Osteoblast (primary cell): ENCODE measurements around the gene KLHL5. TPM values are rescaled to one million over a fixed set of nuclear protein-coding genes. Genes with fewer than 3 reads are reported as not detected.

Experiments used
- DNase-seq: peaks from one replicate; pipeline ENCODE4 v3.0.0; 2011; ENCODE audit warnings: low spot score, mixed read lengths; ENCODE audit not compliant: insufficient read length; ENCODE audit errors: missing footprints
- H2AFZ ChIP-seq: 2 replicates; pipeline ENCODE4 v1.6.0; 2011; ENCODE audit warnings: mild to moderate bottlenecking, low read length
- H3K27ac ChIP-seq: 2 replicates; pipeline ENCODE4 v1.5.1; 2011; ENCODE audit warnings: mild to moderate bottlenecking, low read depth, low read length, moderate library complexity
- H3K27me3 ChIP-seq: 2 replicates; pipeline ENCODE4 v1.6.0; 2012; ENCODE audit warnings: mild to moderate bottlenecking, control low read depth, inconsistent platforms, low read length, moderate library complexity; ENCODE audit not compliant: insufficient read depth
- H3K36me3 ChIP-seq: 2 replicates; pipeline ENCODE4 v1.5.1; 2011; ENCODE audit warnings: mild to moderate bottlenecking, low read length, control low read depth, moderate library complexity; ENCODE audit not compliant: insufficient read depth
- H3K4me1 ChIP-seq: 2 replicates; pipeline ENCODE4 v1.5.1; 2011; ENCODE audit warnings: mild to moderate bottlenecking, low read length, control low read depth, moderate library complexity; ENCODE audit not compliant: insufficient read depth
- H3K4me2 ChIP-seq: 2 replicates; pipeline ENCODE4 v1.6.0; 2011; ENCODE audit warnings: mild to moderate bottlenecking, low read length; ENCODE audit not compliant: insufficient read depth
- H3K4me3 ChIP-seq: fragments of 200-600 bp; sonication (generic); 3 replicates; pipeline ENCODE4 v1.5.1; 2012; ENCODE audit warnings: mild to moderate bottlenecking, low read length, inconsistent platforms; ENCODE audit not compliant: insufficient read depth
- H3K79me2 ChIP-seq: 2 replicates; pipeline ENCODE4 v1.6.0; 2012; ENCODE audit warnings: mild to moderate bottlenecking, low read length, control low read depth, inconsistent platforms; ENCODE audit not compliant: insufficient read depth
- H3K9me3 ChIP-seq: 2 replicates; pipeline ENCODE4 v1.5.1; 2011; ENCODE audit warnings: low read depth, low read length, control low read depth
- H4K20me1 ChIP-seq: 2 replicates; pipeline ENCODE4 v1.6.0; 2012; ENCODE audit warnings: mild to moderate bottlenecking, low read length, control low read depth; ENCODE audit not compliant: insufficient read depth
- total RNA-seq: library from RNA; depleted of rRNA; stranded (reverse); fragments of >200 nt; gene quantifications from 2 replicates; pipeline ENCODE4 v1.2.3, GENCODE V29; 2012
- TF ChIP-seq, protein P1 (sequence below): IDR thresholded peaks from 2 replicates; pipeline ENCODE4 v1.5.1; 2011; ENCODE audit warnings: mild to moderate bottlenecking, low read depth, low read length, moderate library complexity; ENCODE audit errors: extremely low read depth

The KLHL5 gene
- total RNA-seq, 1 donor, result 95.5 TPM

DNA sequence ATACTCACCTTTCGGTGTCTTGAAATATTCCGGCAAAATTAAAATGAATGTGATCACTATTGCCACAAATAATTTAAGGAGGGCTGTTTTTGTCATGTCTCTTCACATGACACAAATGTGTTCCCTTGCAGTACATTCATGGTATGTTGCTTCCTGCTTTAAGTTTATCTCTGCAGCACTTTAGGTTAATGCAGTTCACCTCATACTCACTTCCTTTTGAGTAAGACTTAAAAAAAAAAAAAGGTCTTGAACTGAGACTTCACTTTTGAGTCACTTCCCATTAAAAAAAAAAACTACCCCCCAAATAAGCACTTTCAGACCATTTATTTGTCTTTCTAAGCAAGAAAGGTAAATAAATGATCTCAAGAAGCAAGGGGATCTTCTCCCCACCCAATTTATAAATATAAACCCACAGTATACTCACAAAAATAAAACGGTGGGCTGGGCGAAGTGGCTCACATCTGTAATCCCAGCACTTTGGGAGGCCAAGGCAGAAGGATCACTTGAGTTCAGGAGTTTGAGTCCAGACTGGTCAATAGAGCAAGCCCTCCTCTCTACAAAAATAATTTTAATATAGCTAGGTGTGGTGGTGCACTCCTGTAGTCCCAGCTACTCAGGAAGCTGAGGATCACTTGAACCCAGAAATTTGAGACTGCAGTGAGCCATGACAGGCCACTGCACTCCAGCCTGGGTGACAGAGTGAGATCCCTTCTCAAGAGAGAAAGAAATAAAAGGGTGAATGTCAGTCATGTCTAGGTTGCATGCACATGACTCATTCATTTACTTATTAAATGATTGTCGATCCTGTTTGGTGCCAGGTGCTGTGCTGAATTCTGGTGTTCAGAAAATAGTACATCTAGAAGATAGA lies 29.6 kb upstream of the KLHL5 start, which contains the start of gene TMEM156:
TMEM156 (minus strand) TSS at position 192 of the 868 bp plus-strand sequence; CDS start at position 96, 96 bp downstream.
- no peaks in the 10 kb centered on the region for H3K79me2 ChIP-seq
- no peaks in the 10 kb centered on the region for H4K20me1 ChIP-seq
- TF ChIP-seq, protein P1, sequence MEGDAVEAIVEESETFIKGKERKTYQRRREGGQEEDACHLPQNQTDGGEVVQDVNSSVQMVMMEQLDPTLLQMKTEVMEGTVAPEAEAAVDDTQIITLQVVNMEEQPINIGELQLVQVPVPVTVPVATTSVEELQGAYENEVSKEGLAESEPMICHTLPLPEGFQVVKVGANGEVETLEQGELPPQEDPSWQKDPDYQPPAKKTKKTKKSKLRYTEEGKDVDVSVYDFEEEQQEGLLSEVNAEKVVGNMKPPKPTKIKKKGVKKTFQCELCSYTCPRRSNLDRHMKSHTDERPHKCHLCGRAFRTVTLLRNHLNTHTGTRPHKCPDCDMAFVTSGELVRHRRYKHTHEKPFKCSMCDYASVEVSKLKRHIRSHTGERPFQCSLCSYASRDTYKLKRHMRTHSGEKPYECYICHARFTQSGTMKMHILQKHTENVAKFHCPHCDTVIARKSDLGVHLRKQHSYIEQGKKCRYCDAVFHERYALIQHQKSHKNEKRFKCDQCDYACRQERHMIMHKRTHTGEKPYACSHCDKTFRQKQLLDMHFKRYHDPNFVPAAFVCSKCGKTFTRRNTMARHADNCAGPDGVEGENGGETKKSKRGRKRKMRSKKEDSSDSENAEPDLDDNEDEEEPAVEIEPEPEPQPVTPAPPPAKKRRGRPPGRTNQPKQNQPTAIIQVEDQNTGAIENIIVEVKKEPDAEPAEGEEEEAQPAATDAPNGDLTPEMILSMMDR, result no peak
- no peak within 1 kb of the TSS for H3K4me3 ChIP-seq
- H3K27me3 ChIP-seq, result no peaks in the 10 kb centered on the region
- peak within 1 kb of the TSS; percentile 29 for H2AFZ ChIP-seq
- H3K27ac ChIP-seq, result peak within 1 kb of the TSS; percentile 58
- H3K9me3 ChIP-seq, result no peaks in the 10 kb centered on the region
- no peak within 1 kb of the TSS for H3K4me2 ChIP-seq
- no peaks in the 10 kb centered on the region for H3K36me3 ChIP-seq
- no peak for DNase-seq
- H3K4me1 ChIP-seq, result peaks cover 36% of the 10 kb centered on the region

DNA sequence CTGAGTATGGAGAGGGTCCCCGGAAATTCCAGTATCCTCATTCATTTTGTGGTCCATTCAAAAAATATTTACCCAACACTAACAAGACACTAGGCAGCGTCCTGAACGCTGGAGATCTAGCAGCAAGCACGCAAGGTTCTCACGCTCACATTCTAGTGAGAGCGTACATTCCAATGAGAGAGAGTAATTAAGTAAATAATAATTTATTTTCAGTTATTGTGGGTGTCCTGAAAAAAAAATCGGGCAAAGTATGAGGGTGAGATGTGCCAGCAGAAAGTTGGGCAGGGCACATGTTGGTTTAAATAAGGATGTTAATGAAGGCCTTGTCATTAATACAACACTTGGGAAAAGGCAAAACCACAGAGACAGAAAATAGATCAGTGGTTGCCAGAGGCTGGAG lies 25.9 kb upstream of the KLHL5 start:
- Histone ChIP-seq H3K36me3 (no peaks in the 10 kb centered on the region), H4K20me1 (no peaks in the 10 kb centered on the region), H2AFZ (no peak overlapping the region), H3K9me3 (no peaks in the 10 kb centered on the region), H3K27me3 (no peaks in the 10 kb centered on the region), H3K27ac (peak overlapping the region; percentile 87), H3K4me1 (peaks cover 32% of the 10 kb centered on the region), H3K79me2 (no peaks in the 10 kb centered on the region), H3K4me2 (peak overlapping the region; percentile 25), H3K4me3 (no peak overlapping the region)
- TF ChIP-seq, protein P1, result no peak
- DNase-seq, result no peak

- H3K4me1 ChIP-seq, result peaks cover 26% of the 10 kb centered on the region
- TF ChIP-seq, protein P1, result no peak
- no peaks in the 10 kb centered on the region for H3K27me3 ChIP-seq
- H2AFZ ChIP-seq, result peak overlapping the region; percentile 45
- no peaks in the 10 kb centered on the region for H4K20me1 ChIP-seq
- no peaks in the 10 kb centered on the region for H3K36me3 ChIP-seq
- H3K9me3 ChIP-seq, result no peaks in the 10 kb centered on the region
- no peak overlapping the region for H3K4me3 ChIP-seq
- no peaks in the 10 kb centered on the region for H3K79me2 ChIP-seq
- peak overlapping the region; percentile 60 for H3K27ac ChIP-seq
- no peak for DNase-seq
- H3K4me2 ChIP-seq, result no peak overlapping the region
Measured at GRCh38 chr4:39037491-39037825, 24.6 kb upstream of the KLHL5 start.

DNA sequence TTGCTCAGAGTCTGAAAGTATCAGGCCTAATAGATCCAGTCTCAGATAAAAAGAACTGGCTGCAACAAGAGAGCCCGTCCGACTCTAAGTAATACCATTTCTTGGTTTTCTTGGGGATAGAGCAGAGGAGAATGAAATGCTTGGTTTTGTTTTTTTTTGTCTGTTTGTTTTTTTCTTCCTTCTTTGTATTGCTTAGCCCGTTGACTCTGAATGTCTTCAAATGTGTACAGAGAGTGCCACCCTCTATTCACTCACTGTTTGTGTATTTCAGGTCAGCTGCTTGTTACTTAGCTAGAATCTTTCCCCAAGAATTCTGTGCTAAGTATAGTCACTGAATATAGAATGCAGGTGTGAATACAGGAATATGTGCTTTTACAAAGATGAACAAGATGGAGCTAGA lies 24.1 kb upstream of the KLHL5 start:
- Histone ChIP-seq H3K4me1 (peaks cover 24% of the 10 kb centered on the region), H3K27ac (peak overlapping the region; percentile 60), H3K4me2 (no peak overlapping the region), H2AFZ (peak overlapping the region; percentile 45), H3K4me3 (no peak overlapping the region), H3K79me2 (no peaks in the 10 kb centered on the region), H3K36me3 (no peaks in the 10 kb centered on the region), H3K27me3 (no peaks in the 10 kb centered on the region), H3K9me3 (no peaks in the 10 kb centered on the region), H4K20me1 (no peaks in the 10 kb centered on the region)
- TF ChIP-seq, protein P1, result no peak
- no peak for DNase-seq
